ENCODE measurements around the gene PSENEN.
"Not testable (repeated sequence)": the region's sequence is repeated elsewhere in the genome, so short reads cannot be mapped to it uniquely, and the experiment has no call there.

PSENEN gene

DNA sequence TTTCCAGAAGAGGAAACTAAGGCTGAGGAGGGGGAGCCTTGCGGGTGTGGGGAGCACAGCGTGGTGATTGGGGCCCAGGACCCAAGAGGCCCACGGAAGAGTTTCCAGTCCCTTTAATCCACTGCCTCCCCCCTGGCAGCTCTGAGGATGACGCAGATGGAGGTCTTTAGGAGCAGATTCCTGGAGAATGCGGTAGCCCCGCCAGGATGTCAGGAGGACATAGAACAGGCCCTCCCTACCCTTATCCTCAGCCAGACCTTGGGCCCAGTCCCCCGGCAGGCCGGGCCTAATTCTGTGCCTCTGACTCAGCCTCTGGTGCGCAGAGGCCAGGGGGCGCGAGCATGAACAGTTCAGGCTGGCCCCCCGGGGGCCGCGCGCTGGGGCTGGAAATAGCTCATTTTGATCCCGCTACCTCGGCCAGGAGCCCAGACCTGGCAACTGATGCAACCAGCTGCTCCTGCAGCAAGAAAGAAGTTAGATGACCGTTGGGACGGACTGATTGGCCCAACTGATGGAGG, 11.8 kb downstream of the PSENEN start:
- Histone ChIP-seq H3K4me2 (ENCODE audit: low read length) (peak overlapping the region; percentile 79), H3K27me3 (ENCODE audit: control insufficient read depth, insufficient read depth, low read length) (no peaks in the 10 kb centered on the region), H3K9me3 (replicated peaks; ENCODE audit: low read length) (no peaks in the 10 kb centered on the region), H3K36me3 (ENCODE audit: insufficient read depth, low read length) (peaks cover 34% of the 10 kb centered on the region), H3K4me3 (ENCODE audit: low read length) (peak overlapping the region; percentile 62), H3K9ac (ENCODE audit: low read depth, low read length) (peak overlapping the region; percentile 77), H3K4me1 (ENCODE audit: control insufficient read depth, insufficient read depth, low read length) (peaks cover 38% of the 10 kb centered on the region)

GRCh38 chr19:35757749-35758608, 12.5 kb downstream of the PSENEN start, which contains the start of gene PROSER3:
Gene PROSER3, plus strand, starts transcription at chr19:35758176. Its CDS starts 40 bp downstream, at chr19:35758216.
- peaks cover 27% of the 10 kb centered on the region for H3K36me3 ChIP-seq (ENCODE audit: insufficient read depth, low read length)
- peaks cover 38% of the 10 kb centered on the region for H3K4me1 ChIP-seq (ENCODE audit: control insufficient read depth, insufficient read depth, low read length)
- H3K9me3 ChIP-seq (replicated peaks; ENCODE audit: low read length): no peaks in the 10 kb centered on the region
- H3K4me3 ChIP-seq (ENCODE audit: low read length): peak within 1 kb of the TSS; percentile 92
- H3K9ac ChIP-seq (ENCODE audit: low read depth, low read length): peak within 1 kb of the TSS; percentile 94
- H3K4me2 ChIP-seq (ENCODE audit: low read length): peak within 1 kb of the TSS; percentile 79
- no peaks in the 10 kb centered on the region for H3K27me3 ChIP-seq (ENCODE audit: control insufficient read depth, insufficient read depth, low read length)

DNA sequence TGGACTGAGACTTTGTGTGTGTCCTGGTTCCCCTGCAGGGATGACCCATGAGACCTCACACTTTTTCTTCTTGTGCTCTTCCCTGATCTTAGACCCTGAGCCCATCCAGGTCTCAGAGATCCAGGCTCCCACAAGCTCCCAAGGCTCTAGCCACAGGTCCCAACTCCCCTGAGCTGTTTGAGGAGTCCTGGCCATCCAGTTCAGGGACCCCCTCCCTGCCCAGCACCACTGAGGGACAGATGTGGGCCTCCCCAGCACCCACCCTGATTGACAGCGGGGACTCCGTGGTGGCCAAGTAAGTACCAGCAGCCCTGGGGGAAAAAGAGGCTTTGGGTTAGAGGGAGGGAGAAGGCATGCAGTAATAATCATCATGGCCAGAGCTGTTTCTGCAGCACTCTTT, 14.2 kb downstream of the PSENEN start:
- Histone ChIP-seq H3K27me3 (ENCODE audit: control insufficient read depth, insufficient read depth, low read length) (no peaks in the 10 kb centered on the region), H3K9ac (ENCODE audit: low read depth, low read length) (no peak overlapping the region), H3K36me3 (ENCODE audit: insufficient read depth, low read length) (peaks cover 14% of the 10 kb centered on the region), H3K4me3 (ENCODE audit: low read length) (no peak overlapping the region), H3K4me2 (ENCODE audit: low read length) (peak overlapping the region; percentile 77), H3K4me1 (ENCODE audit: control insufficient read depth, insufficient read depth, low read length) (peaks cover 38% of the 10 kb centered on the region), H3K9me3 (replicated peaks; ENCODE audit: low read length) (no peaks in the 10 kb centered on the region)

GRCh38 chr19:35760711-35761349, 15.4 kb downstream of the PSENEN start:
- peaks cover 22% of the 10 kb centered on the region for H3K36me3 ChIP-seq (ENCODE audit: insufficient read depth, low read length)
- H3K9ac ChIP-seq (ENCODE audit: low read depth, low read length): no peak overlapping the region
- no peak overlapping the region for H3K4me3 ChIP-seq (ENCODE audit: low read length)
- no peaks in the 10 kb centered on the region for H3K9me3 ChIP-seq (replicated peaks; ENCODE audit: low read length)
- H3K4me1 ChIP-seq (ENCODE audit: control insufficient read depth, insufficient read depth, low read length): peaks cover 29% of the 10 kb centered on the region
- no peak overlapping the region for H3K4me2 ChIP-seq (ENCODE audit: low read length)
- H3K27me3 ChIP-seq (ENCODE audit: control insufficient read depth, insufficient read depth, low read length): no peaks in the 10 kb centered on the region

DNA sequence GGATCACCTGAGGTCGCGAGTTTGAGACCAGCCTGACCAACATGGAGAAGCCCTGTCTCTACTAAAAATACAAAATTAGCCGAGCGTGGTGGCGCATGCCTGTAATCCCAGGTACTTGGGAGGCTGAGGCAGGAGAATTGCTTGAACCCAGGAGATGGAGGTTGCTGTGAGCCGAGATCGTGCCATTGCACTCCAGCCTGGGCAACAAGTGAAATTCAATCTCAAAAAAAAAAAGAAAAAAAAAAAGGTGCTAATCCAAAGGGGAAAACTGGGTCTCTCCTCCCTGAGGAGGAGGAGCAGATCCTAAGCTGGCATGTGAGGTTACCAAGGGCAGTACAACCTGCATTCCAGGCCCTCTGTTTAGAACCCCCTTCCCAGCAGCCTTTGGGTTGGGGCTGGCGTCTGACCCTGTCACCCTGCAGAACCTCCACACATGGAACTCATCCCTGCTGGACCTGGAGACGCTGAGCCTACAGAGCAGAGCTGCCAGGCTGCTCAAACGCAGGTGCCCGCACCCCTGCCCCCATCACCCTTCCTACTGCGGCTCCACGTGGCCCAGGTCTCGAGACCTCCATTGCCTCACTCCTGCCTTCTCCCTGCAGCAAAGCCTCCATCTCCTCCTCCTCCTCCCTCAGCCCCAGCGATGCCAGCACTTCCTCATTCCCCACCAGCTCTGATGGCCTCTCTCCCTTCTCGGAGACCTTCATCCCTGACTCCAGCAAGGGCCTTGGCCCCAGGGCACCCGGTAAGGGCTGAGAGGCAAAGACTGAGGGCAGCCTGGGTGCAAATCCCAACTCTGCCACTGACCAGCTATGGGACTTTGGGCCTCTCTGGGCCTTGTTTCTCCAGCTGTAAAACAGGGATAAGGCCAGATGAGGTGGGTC, 19.2 kb downstream of the PSENEN start:
- Histone ChIP-seq H3K9ac (ENCODE audit: low read depth, low read length) (no peak overlapping the region), H3K4me2 (ENCODE audit: low read length) (no peak overlapping the region), H3K4me3 (ENCODE audit: low read length) (no peak overlapping the region), H3K36me3 (ENCODE audit: insufficient read depth, low read length) (peaks cover 31% of the 10 kb centered on the region), H3K9me3 (replicated peaks; ENCODE audit: low read length) (no peaks in the 10 kb centered on the region), H3K27me3 (ENCODE audit: control insufficient read depth, insufficient read depth, low read length) (no peaks in the 10 kb centered on the region), H3K4me1 (ENCODE audit: control insufficient read depth, insufficient read depth, low read length) (peaks cover 4% of the 10 kb centered on the region)

- peaks cover 25% of the 10 kb centered on the region for H3K36me3 ChIP-seq (ENCODE audit: insufficient read depth, low read length)
- no peak overlapping the region for H3K9ac ChIP-seq (ENCODE audit: low read depth, low read length)
- no peaks in the 10 kb centered on the region for H3K4me1 ChIP-seq (ENCODE audit: control insufficient read depth, insufficient read depth, low read length)
Measured at GRCh38 chr19:35766571-35767104, 21.2 kb downstream of the PSENEN start.

DNA sequence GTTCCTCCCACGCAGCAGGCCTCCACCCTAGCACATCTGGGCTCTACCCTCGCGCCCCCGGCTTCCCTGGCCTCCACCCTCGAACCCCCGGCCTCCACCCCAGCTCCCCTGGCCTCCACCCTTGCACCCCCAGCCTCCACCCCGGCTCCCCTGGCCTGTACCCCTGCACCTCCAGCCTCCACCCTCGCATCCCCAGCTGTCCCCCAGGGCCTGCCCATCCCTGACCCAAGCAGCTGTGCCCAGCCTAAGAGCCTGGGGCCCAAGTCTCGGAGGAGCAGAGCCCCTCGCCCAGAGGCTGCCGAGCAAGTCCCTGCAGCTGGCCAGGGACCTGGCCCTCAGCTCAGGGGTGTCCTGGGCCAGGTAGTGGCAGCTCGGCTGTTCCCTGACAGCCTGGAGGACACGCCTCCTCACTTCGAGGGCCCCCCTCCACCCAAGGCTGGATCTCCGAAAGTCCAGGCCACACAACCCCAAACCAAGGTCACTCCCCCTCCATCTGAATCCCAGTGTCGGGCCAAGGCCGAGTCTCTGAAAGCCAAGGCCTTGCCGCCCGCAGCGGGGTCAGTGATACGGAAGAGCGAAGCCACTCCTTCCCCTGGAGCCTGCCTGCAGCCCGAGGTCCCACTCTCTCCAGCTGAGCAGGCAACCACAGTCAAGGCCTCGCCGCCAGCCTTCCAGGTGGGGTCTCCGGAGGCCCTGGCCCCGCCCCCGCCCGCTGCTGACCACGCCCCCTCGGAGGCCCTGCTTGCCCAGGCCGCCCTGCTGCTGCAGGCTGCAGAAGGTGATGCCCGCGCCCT, 22.0 kb downstream of the PSENEN start:
- peaks cover 19% of the 10 kb centered on the region for H3K36me3 ChIP-seq (ENCODE audit: insufficient read depth, low read length)
- H3K4me1 ChIP-seq (ENCODE audit: control insufficient read depth, insufficient read depth, low read length): no peaks in the 10 kb centered on the region
- H3K4me2 ChIP-seq (ENCODE audit: low read length): no peak overlapping the region
- H3K4me3 ChIP-seq (ENCODE audit: low read length): no peak overlapping the region
- H3K9ac ChIP-seq (ENCODE audit: low read depth, low read length): no peak overlapping the region
- no peaks in the 10 kb centered on the region for H3K9me3 ChIP-seq (replicated peaks; ENCODE audit: low read length)
- H3K27me3 ChIP-seq (ENCODE audit: control insufficient read depth, insufficient read depth, low read length): no peaks in the 10 kb centered on the region

More at GRCh38 chr19:35766571-35767104, 21.2 kb downstream of the PSENEN start:
- H3K4me2 ChIP-seq (ENCODE audit: low read length): no peak overlapping the region
- no peak overlapping the region for H3K4me3 ChIP-seq (ENCODE audit: low read length)
- H3K9me3 ChIP-seq (replicated peaks; ENCODE audit: low read length): no peaks in the 10 kb centered on the region
- no peaks in the 10 kb centered on the region for H3K27me3 ChIP-seq (ENCODE audit: control insufficient read depth, insufficient read depth, low read length)

DNA sequence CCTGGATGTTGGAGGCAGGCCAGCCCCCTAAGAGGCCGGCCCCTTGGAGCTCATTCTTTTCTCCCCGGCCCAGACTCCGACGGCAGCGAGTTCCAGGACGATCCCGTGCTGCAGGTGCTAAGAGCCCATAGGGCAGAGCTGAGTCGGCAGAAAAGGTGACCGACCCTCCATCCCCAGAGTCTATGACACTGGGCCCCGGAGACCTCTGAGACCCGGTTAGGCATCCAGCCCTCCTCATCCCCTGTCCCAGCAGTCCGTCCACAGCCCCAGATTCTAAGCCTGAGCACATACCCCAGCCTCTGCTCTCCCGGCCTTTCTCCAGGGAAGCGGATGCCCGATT, 22.6 kb downstream of the PSENEN start:
- H3K4me1 ChIP-seq (ENCODE audit: control insufficient read depth, insufficient read depth, low read length): no peaks in the 10 kb centered on the region
- no peaks in the 10 kb centered on the region for H3K9me3 ChIP-seq (replicated peaks; ENCODE audit: low read length)
- no peak overlapping the region for H3K4me2 ChIP-seq (ENCODE audit: low read length)
- no peak overlapping the region for H3K4me3 ChIP-seq (ENCODE audit: low read length)
- H3K27me3 ChIP-seq (ENCODE audit: control insufficient read depth, insufficient read depth, low read length): no peaks in the 10 kb centered on the region
- no peak overlapping the region for H3K9ac ChIP-seq (ENCODE audit: low read depth, low read length)
- peaks cover 19% of the 10 kb centered on the region for H3K36me3 ChIP-seq (ENCODE audit: insufficient read depth, low read length)

- H3K4me2 ChIP-seq (ENCODE audit: low read length); H3K9ac ChIP-seq (ENCODE audit: low read depth, low read length); H3K27me3 ChIP-seq (ENCODE audit: control insufficient read depth, insufficient read depth, low read length); H3K9me3 ChIP-seq (replicated peaks; ENCODE audit: low read length); H3K4me1 ChIP-seq (ENCODE audit: control insufficient read depth, insufficient read depth, low read length); H3K4me3 ChIP-seq (ENCODE audit: low read length); H3K36me3 ChIP-seq (ENCODE audit: insufficient read depth, low read length): not testable (repeated sequence)
Measured at GRCh38 chr19:35772362-35772761, 26.9 kb downstream of the PSENEN start.

GRCh38 chr19:35773020-35773806, 27.8 kb downstream of the PSENEN start:
- Histone ChIP-seq H3K9ac (ENCODE audit: low read depth, low read length) (no peak overlapping the region), H3K4me1 (ENCODE audit: control insufficient read depth, insufficient read depth, low read length) (peaks cover 9% of the 10 kb centered on the region), H3K4me3 (ENCODE audit: low read length) (no peak overlapping the region), H3K27me3 (ENCODE audit: control insufficient read depth, insufficient read depth, low read length) (no peaks in the 10 kb centered on the region), H3K4me2 (ENCODE audit: low read length) (no peak overlapping the region), H3K9me3 (replicated peaks; ENCODE audit: low read length) (no peaks in the 10 kb centered on the region), H3K36me3 (ENCODE audit: insufficient read depth, low read length) (peaks cover 4% of the 10 kb centered on the region)
